Inflammatory macrophage (primary cell): ENCODE data around the gene SDR42E1.

ENCODE experiments used
- DNase-seq, 2 donors: peaks; one replicate each; pipeline ENCODE4 v3.0.0-alpha.2; 2020 to 2022
- total RNA-seq, 18 experiments: gene quantifications; one replicate each; lab custom pipeline; 2026; ENCODE audit warnings: mixed read lengths in 6 of 18, inconsistent platforms in 2 of 18; lab: John Stamatoyannopoulos, UW

Gene SDR42E1
- 0 to 0.24 (median 0.05) reads per million in 18 experiments for total RNA-seq

- no peak for DNase-seq
These were observed at the start of gene SDR42E1 for GRCh38 chr16:82011199-82011641. Gene SDR42E1 (minus strand): TSS chr16:82011470. CDS start chr16:82000858, 10,612 bp downstream.

- DNase-seq, result peak; percentile 40 to 61
These were observed 48.7 kb upstream of the SDR42E1 start for GRCh38 chr16:82059983-82060421.

DNA sequence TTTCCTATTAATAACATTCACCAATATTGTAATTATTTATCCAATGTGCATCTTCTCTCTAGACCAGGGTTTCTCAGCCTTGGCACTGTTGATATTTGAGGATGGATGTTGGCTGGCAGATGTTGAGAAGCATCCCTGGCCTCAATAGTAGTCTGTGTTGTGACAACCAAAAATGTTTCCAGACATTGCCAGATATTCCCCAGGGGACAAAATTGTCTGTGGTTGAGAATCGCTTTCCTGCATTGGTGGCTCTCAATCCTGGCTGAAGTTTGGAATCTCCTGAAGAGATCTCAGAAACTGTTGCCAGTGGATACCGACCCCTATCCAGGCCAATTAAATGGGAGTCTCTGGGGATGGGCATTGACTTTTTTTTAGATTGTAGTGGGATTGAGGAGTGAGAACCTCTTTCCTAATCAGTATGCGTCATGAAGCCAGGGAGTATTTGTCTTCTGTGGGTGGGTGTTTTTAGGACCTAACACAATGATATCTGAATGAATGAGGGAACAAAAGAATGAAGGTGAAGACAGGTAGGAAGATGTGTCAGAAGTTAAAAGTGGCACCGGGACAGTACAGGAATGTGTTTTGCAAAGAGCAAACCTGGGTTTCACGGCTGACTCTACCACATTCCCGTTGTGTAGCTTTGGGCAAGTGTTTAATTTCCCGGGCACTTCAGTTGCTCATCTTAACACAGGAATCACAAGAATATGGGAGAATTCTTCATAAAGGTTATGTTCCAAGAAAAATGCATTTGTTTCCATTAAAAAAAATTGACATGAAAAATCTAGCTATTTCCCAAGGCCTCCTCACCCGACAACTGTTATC, 48.1 kb upstream of the SDR42E1 start:
- DNase-seq, result no peak

DNA sequence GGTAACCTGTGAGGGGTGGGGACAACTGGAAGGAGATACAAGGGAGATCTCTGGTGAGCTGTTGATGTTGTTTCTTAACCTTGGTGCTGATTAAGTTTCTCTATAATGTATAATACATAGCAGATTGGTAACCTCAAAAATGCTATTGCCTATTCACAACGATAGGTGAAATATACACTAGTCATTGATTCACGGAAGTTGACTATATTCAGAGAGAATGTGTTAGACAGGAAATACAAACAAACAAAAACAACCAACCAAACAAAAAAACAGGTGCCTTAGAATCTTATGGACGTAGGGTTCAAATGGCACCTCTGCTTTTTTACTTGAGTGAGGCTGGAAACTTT, 45.3 kb upstream of the SDR42E1 start:
- no peak for DNase-seq

GRCh38 chr16:82055728-82056549, 44.7 kb upstream of the SDR42E1 start:
- DNase-seq, result no peak

- no peak for DNase-seq
These were observed 43.8 kb upstream of the SDR42E1 start for GRCh38 chr16:82055117-82055516.

DNA sequence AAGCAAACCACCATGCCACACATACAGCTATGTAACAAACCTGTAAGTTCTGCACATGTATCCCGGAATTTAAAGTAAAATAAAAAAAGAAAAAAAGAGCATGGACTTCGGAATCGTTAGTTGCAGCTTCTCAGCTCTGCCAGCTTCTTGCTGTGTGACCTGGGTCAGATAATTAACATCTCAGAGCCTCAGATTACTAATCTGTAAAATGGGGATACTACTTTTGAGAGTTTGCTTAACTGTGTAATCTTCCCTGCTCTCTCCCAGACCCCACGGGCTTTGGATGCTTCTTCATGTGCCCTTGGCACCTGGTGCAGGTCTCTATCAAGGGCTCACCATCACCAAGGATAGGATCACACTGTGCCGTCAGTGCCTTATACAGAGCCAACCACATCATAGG, 40.4 kb upstream of the SDR42E1 start:
- no peak for DNase-seq

DNA sequence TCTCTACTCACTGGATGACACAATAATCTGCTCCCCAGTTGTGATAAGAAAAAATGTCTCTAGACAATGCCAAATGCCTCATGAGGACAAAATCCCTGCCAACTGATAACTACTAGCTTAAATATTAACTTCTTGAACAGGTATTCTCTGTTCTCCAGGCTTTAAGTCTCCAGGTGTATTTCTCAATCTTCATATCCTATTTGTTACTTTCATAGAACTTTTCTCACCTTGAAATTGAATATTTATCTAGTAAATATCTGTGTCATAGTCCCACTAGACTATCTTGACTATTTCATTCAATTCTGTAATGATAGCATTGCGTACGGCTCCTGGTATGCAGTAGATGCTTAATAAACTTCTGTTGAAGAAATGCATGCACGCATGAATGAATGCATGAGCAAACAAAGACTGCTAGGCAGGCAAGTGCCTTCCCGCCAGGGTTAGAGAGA, 39.7 kb upstream of the SDR42E1 start:
- no peak for DNase-seq

- no peak for DNase-seq
These were observed 39.2 kb upstream of the SDR42E1 start for GRCh38 chr16:82050506-82050905.

DNA sequence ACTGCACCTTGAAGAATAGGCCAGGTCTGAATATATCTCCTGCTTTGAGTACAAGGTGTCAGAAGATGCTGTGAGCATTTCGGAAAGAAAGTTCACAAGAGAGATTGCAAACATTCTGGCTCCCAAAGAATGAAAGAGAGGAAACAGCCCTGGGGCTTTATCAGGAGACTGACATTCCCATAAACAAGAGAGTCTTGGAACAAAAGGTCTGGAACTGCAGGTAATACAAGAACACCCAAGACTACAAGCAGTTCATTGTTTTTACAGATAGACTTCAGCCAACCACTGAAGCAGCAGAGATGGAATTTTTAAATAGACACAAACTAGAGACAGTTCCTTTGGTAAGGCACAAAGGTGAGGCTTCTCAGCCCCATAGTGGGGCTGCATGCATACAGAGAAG, 38.2 kb upstream of the SDR42E1 start:
- no peak for DNase-seq

DNA sequence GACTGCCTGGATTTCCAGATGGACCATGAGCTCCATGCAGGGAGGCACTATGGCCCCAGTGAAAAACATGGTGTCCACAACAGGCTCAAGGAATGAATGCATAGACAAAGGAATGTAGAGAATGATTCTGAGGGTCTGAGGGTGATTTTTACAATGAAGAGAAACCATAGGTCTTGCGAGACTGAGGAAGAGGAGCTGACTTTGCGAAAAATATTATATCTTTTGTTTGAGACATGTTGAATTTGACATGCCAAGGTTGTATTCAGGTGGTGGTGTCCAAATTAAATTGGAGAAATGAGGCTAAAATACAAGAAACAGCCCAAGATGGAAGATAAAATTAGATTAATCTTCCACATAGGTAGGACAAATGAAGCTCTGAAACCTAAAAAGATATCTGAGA, 36.5 kb upstream of the SDR42E1 start:
- DNase-seq, result no peak

DNA sequence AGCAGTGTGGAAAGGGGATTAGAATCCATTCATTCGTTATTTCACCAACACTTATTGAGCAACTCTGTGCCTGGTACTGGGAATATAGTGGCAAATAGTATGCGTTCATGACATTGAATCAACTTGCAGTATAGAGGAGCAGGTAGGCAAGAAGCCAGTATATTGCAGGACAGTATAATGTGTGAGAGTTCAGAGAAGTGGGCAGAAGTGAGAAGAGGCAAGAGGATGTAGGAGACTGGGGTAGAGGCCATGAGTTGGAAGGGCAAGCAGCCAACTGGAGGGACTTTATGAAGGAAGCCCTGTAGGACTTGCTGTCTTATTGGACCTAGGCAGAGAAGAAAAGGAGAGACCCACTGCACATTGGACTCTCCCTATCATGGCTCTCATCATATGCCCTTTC, 36.1 kb upstream of the SDR42E1 start:
- DNase-seq, result no peak

- DNase-seq, result peak in 1 of 2 donors; percentile 36
These were observed 35.7 kb upstream of the SDR42E1 start for GRCh38 chr16:82046941-82047340.

DNA sequence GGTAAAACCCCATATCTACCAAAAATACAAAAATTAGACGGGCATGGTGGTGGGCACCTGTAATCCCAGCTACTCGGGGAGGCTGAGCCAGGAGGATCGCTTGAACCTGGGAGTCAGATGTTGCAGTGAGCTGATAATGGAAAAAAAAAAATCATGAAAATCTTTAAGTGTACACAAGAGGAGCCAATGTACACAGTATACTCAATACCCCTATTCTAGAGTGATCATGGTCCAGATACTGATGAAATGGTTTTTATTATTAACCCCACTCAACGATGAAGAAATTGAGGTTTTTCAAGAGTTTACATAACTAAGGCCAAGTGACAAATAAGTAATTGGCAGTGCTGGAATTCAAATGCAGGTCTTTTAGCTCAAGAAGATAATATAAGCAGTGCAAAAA, 35.3 kb upstream of the SDR42E1 start:
- DNase-seq, result no peak

DNA sequence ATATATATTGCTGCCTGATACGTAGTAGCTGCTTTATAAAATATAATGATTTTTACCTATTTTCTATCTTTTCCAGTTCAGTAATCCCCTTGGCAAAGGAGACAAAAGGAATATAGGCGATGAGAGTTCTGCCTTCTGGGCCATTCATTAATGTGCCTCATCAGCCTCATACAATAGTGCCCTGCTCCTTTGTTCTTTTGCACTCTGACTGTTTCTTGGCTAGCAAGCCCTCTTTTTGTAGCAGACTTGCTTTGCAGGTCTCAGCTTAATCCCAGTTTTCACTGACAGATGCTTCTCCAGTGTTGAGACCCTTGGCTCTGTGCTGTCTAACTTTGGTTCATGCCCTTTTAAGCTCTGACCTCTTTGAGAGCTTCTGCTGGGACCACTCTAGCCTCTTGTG, 34.2 kb upstream of the SDR42E1 start:
- DNase-seq, result no peak

GRCh38 chr16:82044585-82044911, 33.3 kb upstream of the SDR42E1 start:
- no peak for DNase-seq

GRCh38 chr16:82043680-82044584, 32.7 kb upstream of the SDR42E1 start:
- DNase-seq, result no peak

DNA sequence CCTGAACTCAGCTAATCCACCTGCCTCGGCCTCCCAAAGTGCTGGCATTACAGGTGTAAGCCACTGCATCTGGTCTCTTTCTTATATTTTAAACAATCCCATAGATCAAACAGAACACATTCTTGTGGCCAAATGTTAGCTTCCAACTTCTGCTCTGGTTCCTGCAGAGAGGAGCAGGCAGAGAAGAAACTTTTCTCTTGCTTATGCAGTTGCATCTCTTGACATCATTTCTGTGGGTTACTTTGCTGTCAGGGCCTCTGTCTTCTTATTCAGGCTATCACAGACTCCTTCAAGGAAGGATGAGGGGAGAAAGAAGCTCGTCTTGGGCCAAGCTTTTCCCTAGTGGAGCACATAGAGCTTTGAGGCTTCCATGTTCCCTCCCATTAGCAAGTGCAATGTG, 31.6 kb upstream of the SDR42E1 start:
- DNase-seq, result no peak

DNA sequence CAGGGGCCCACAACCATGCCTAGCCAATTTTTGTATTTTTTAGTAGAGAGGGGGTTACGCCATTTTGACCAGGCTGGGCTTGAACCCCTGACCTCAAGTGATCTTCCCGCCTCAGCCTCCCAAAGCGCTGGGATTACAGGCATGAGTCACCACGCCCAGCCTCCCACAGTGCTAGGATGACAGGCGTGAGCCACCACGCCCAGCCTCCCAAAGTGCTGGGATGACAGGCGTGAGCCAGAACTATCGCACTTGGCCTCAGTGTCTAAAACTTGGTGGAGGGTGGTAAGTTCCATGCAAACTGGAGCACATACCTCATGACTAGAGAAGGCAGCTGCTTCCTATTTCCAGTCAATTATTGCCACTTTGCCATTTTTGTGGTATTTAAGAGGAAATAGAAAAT, 30.9 kb upstream of the SDR42E1 start:
- DNase-seq, result no peak

DNA sequence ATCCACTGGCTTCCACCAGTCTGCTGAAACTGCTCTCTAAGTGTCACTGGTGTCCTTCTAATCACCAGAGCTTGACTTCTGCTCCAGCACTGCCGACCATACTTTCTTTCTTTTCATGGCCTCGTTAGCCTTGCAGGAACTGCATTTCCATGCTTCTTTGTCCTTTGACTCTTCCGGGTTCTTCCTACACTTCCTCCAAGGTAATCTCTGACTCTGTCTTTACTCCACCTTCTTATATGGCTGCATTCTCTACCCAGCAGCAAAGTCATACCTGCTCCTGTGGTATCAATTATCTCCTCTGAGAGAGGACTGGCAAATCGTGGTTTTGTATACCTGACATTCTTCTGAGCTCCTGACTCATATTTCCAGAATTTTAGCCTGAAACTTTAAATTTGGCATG, 30.3 kb upstream of the SDR42E1 start:
- DNase-seq, result no peak

GRCh38 chr16:82040296-82040695, 29.0 kb upstream of the SDR42E1 start:
- no peak for DNase-seq

GRCh38 chr16:82037666-82038065, 26.4 kb upstream of the SDR42E1 start:
- no peak for DNase-seq

- DNase-seq, result no peak
These were observed 26.0 kb upstream of the SDR42E1 start for GRCh38 chr16:82037251-82037650.
